ENCODE data around the gene FBXO33. TPM values are rescaled to one million over a fixed set of nuclear protein-coding genes. Genes with fewer than 3 reads are reported as not detected.

FBXO33 gene
- total RNA-seq, 2 experiments from 2014 or later, result 94.6 to 97.4 TPM

DNA sequence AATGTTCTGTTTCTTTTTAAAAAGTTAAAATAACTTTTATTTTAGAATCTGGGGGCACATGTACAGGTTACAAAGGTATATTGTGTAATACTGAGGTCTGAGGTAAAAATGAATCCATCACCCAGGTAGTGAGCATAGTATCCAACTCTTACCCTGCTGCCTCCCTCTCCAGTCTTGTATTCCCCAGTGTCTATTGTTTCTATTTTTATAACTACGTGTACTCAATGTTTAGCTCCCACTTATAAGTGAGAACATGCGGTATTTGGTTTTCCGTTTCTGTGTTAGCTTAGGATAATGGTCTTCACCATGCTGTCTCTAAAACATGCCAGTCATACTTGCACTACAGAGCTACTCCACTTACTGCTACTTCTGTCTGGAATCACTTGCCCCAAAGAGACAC lies 8.4 kb downstream of the FBXO33 start:
- H3K4me3 Mint-ChIP-seq, result no peak overlapping the region
- no peaks in the 10 kb centered on the region for H3K27me3 Mint-ChIP-seq
- ATAC-seq (ENCODE audit: poor library complexity), result no peak

DNA sequence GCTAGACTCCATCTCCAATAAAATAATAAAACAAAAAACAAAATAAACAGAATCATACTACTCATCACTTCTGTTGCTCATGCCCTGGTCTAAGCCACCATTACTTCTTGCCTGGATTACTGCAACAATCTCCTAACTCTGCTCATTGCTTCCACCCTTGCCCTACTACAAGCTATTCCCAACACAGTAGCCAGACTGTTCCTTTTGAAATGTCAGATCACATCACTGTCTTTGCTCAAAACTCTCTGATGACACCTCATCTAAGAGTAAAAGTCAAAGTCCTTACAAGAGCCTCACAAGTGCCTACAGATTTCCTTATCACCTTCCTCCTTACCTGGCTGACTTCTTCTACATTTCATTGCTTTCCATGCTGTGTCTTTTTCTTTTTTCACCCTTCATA lies 10.0 kb downstream of the FBXO33 start:
- H3K4me3 ChIP-seq (ENCODE audit: low read length), result no peak overlapping the region
- H3K36me3 ChIP-seq (ENCODE audit: insufficient read depth, low read length), result peaks cover 8% of the 10 kb centered on the region
- no peak for DNase-seq
- H3K27me3 ChIP-seq (ENCODE audit: control insufficient read depth in 1 of 2, insufficient read depth in 2 of 2, low read length in 2 of 2), result no peaks in the 10 kb centered on the region
- H3K27ac ChIP-seq (ENCODE audit: low read depth in 1 of 2, low read length in 2 of 2), result no peak overlapping the region
- H3K4me3 Mint-ChIP-seq, result no peak overlapping the region
- ATAC-seq (ENCODE audit: poor library complexity), result no peak
- intact Hi-C loops (cut with DNase I, micrococcal nuclease), result no loop called here
- CTCF ChIA-PET, result no interaction called here
- H3K27me3 Mint-ChIP-seq, result no peaks in the 10 kb centered on the region
- peaks cover 6% of the 10 kb centered on the region for H3K9me3 Mint-ChIP-seq
- peaks cover 46% of the 10 kb centered on the region for H3K36me3 Mint-ChIP-seq (ENCODE audit: low read depth)
- peaks cover 2 to 10% of the 10 kb centered on the region in 2 experiments for H3K9me3 ChIP-seq (ENCODE audit: control insufficient read depth in 1 of 2, insufficient read depth in 1 of 2, low read length in 2 of 2)
- POLR2A ChIA-PET, result interaction anchor here (0.6 to 5.0 kb wide), 2 partner anchors 9 to 96 kb away, joined by 3 to 30 read pairs; partner anchors contain the start of gene FBXO33
- peaks cover 16% of the 10 kb centered on the region for H3K4me1 ChIP-seq (ENCODE audit: insufficient read depth, low read length)
- no peak overlapping the region for H3K27ac Mint-ChIP-seq
- peaks cover 76% of the 10 kb centered on the region for H3K4me1 Mint-ChIP-seq (ENCODE audit: low read depth)
- TF ChIP-seq, protein P1, sequence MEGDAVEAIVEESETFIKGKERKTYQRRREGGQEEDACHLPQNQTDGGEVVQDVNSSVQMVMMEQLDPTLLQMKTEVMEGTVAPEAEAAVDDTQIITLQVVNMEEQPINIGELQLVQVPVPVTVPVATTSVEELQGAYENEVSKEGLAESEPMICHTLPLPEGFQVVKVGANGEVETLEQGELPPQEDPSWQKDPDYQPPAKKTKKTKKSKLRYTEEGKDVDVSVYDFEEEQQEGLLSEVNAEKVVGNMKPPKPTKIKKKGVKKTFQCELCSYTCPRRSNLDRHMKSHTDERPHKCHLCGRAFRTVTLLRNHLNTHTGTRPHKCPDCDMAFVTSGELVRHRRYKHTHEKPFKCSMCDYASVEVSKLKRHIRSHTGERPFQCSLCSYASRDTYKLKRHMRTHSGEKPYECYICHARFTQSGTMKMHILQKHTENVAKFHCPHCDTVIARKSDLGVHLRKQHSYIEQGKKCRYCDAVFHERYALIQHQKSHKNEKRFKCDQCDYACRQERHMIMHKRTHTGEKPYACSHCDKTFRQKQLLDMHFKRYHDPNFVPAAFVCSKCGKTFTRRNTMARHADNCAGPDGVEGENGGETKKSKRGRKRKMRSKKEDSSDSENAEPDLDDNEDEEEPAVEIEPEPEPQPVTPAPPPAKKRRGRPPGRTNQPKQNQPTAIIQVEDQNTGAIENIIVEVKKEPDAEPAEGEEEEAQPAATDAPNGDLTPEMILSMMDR (IDR thresholded peaks at IDR 0.05), result no peak

More for the DNA sequence above, 8.4 kb downstream of the FBXO33 start:
- Mint-ChIP-seq H3K9me3 (peaks cover 6% of the 10 kb centered on the region), H3K27ac (no peak overlapping the region), H3K36me3 (ENCODE audit: low read depth) (peaks cover 38% of the 10 kb centered on the region), H3K4me1 (ENCODE audit: low read depth) (peaks cover 90% of the 10 kb centered on the region)
- intact Hi-C loops (cut with DNase I, micrococcal nuclease), result no loop called here
- Histone ChIP-seq H3K4me3 (ENCODE audit: low read length) (no peak overlapping the region), H3K4me1 (ENCODE audit: insufficient read depth, low read length) (peaks cover 21% of the 10 kb centered on the region), H3K27me3 (ENCODE audit: control insufficient read depth in 1 of 2, insufficient read depth in 2 of 2, low read length in 2 of 2) (no peaks in the 10 kb centered on the region), H3K27ac (ENCODE audit: low read depth in 1 of 2, low read length in 2 of 2) (no peak overlapping the region), H3K36me3 (ENCODE audit: insufficient read depth, low read length) (peaks cover 8% of the 10 kb centered on the region), H3K9me3 (ENCODE audit: control insufficient read depth in 1 of 2, insufficient read depth in 1 of 2, low read length in 2 of 2) (no peaks in the 10 kb centered on the region)
- ChIA-PET POLR2A (no interaction called here), CTCF (interaction anchor here (0.9 kb wide), 1 partner anchor 12 kb away, joined by 3 read pairs; no protein-coding TSS in a partner anchor)
- DNase-seq, result no peak
- TF ChIP-seq, protein P1 (IDR thresholded peaks at IDR 0.05), result no peak

DNA sequence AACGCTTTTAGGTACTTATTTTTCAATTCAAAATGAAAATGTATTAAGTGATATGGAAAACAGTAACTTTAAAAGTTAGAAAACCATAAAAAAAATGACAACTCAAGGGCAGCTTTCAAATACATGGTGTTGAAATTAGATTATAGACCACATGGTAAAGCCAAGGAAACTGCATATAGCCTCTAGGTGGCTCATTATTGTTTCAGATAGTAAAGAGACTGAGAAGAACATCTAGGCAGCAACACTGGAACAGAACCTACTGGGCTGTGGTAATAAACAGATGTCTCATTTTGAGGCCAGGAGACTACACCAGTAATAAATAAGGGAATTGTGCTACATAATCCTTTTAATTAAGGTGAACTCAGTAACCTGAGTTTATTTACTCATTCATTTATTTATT lies 13.0 kb downstream of the FBXO33 start:
- CTCF ChIA-PET, result no interaction called here
- Mint-ChIP-seq H3K4me3 (no peak overlapping the region), H3K36me3 (ENCODE audit: low read depth) (peaks cover 70% of the 10 kb centered on the region), H3K9me3 (peaks cover 11% of the 10 kb centered on the region), H3K27me3 (no peaks in the 10 kb centered on the region), H3K27ac (no peak overlapping the region), H3K4me1 (ENCODE audit: low read depth) (peaks cover 61% of the 10 kb centered on the region)
- POLR2A ChIA-PET, result interaction anchor here (5.0 kb wide), 1 partner anchor 12 kb away, joined by 30 read pairs; the partner anchor contains the start of gene FBXO33
- H3K4me3 ChIP-seq (ENCODE audit: low read length), result no peak overlapping the region
- TF ChIP-seq, protein P1 (IDR thresholded peaks at IDR 0.05), result no peak
- H3K36me3 ChIP-seq (ENCODE audit: insufficient read depth, low read length), result peaks cover 14% of the 10 kb centered on the region
- DNase-seq (no peak), ATAC-seq (ENCODE audit: poor library complexity) (no peak)
- H3K27ac ChIP-seq (ENCODE audit: low read depth in 1 of 2, low read length in 2 of 2), result no peak overlapping the region
- peaks cover 7% of the 10 kb centered on the region for H3K4me1 ChIP-seq (ENCODE audit: insufficient read depth, low read length)
- H3K27me3 ChIP-seq (ENCODE audit: control insufficient read depth in 1 of 2, insufficient read depth in 2 of 2, low read length in 2 of 2), result no peaks in the 10 kb centered on the region
- H3K9me3 ChIP-seq (ENCODE audit: control insufficient read depth in 1 of 2, insufficient read depth in 1 of 2, low read length in 2 of 2), result peaks cover 18 to 20% of the 10 kb centered on the region in 2 experiments
- intact Hi-C loops (cut with DNase I, micrococcal nuclease), result no loop called here
